ENCODE results near the gene PLK1.
"Not testable (repeated sequence)": the region's sequence is repeated elsewhere in the genome, so short reads cannot be mapped to it uniquely, and the experiment has no call there.

PLK1 gene

DNA sequence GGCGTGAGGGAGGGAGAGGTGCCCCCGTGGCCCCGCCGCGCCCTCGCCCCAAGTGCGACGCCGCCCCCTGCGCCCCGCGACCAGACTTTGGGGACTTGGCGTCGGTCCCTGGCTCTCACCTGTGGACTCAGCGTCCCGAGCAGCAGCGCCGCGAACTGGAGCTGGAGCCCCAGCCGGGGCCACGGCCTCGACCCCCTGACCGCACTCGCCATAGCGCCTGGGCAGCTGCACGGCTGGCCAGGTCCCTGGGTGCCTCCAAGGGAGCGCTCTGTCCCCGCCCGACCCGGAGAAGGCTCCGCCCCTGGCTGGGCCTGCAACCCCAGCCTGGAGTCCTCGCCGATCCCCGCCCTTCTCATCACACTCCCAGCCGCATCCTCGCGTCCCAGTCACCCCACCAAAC, 34.3 kb downstream of the PLK1 start, which contains the start of gene ERN2:
TSS of gene ERN2 (minus strand) at position 247 of the 400 bp plus-strand sequence. CDS start at position 212, 35 bp downstream.
- DNase-seq = no peak

- no peak for DNase-seq
Measured at GRCh38 chr16:23716484-23716883, 37.8 kb downstream of the PLK1 start.

DNA sequence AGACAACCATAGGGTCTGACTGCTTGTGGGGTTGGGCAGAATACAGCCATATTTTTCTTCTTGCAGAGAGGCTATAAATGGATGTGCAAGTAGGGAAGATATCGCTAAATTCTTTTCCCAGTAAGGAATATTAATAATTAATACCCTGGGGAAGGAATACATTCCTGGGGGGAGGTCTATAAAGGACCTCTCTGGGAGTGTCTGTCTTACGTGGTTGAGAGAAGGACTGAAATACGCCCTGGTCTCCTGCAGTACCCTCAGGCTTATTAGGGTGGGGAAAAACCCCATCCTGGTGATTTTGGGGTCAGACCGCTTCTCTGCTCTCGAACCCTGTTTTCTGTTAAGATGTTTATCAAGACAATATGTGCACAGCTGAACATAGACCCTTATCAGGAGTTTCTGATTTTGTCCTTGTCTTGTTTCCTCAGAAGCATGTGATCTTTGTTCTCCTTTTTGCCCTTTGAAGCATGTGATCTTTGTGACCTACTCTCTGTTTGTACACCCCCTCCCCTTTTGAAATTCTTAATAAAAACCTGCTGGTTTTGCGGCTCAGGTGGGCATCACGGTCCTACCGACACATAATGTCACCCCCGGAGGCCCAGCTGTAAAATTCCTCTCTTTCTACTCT, 44.0 kb downstream of the PLK1 start:
- not testable (repeated sequence) for DNase-seq

DNA sequence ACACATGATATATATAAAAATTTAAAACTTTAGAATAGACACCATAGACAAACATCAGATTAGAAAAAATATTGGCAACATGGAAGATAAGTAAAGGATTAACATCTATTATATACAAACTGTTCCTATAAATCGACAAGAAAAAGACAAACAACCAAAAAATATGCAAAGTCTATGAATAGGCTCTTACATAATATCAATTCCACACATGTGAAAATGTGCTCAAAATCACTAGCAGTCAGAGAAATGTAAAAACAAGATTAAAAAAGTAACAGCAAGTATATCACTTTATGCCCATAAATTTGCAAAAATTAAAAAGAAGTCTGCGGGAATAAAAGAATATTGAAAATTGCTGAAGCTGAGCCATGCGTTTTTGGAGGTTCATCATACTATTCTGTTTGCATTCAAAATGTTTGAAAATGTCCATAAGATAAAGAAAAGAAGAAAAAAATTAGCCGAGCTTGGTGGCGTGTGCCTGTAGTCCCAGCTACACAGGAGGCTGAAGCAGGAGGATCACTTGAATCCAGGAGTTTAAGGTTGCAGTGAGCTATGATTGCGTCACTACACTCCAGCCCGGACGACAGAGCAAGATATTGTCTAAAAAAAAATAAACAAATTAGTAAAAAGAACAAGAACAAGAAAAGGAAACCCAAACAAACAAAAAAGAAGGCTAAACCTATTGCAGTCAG, 45.6 kb downstream of the PLK1 start:
- no peak for DNase-seq

DNA sequence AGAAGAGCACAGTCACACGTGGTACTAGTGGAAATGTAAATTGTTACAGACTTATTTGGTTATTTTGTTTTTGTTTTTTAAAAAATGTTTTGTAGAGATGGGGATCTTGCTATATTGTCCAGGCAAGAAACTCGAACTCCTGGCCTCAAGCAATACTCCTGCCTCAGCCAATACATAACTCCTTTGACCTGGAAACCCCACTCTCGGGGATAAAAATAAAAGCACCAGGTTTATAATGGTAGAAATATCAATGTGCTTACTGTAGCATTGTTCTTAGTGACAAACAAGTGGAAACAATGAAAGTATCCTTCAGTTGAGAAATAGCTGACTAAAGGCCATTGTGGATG, 46.1 kb downstream of the PLK1 start:
- no peak for DNase-seq

DNA sequence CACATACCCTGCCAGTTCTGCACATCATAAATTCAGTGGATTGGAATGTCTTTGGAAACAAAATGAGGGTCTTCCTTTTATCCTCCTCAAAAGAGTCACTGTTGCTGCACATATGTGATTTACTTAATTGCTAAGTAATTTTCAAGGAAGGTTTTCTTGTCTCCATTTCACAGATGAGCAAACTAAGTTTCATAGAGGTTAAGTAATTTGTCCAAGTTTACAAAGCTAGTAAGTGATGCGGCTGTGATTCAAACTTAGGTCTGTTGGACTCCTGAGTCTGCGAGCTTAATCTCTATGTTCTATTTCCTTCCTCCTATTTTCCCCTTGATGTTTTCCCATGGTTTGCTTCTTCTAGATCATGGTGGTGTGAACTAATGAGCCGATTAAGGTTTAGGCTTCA, 48.0 kb downstream of the PLK1 start:
- DNase-seq = no peak

DNA sequence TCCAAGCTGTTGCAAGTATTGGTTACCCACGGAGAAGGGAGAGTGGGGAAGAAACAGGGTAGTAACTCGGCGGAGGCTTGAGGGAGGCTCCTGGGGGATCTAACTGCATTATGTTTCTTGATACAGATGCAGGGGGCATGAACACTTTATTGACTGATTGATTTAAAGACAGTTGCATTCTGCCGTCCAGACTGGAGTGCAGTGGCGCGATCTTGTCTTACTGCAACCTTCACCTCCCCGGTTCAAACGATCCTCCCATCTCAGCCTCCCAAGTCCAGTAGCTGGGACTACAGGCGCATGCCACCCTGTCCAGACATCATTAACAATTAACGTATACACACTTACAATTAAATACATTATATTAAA, 49.4 kb downstream of the PLK1 start:
- DNase-seq = no peak

DNA sequence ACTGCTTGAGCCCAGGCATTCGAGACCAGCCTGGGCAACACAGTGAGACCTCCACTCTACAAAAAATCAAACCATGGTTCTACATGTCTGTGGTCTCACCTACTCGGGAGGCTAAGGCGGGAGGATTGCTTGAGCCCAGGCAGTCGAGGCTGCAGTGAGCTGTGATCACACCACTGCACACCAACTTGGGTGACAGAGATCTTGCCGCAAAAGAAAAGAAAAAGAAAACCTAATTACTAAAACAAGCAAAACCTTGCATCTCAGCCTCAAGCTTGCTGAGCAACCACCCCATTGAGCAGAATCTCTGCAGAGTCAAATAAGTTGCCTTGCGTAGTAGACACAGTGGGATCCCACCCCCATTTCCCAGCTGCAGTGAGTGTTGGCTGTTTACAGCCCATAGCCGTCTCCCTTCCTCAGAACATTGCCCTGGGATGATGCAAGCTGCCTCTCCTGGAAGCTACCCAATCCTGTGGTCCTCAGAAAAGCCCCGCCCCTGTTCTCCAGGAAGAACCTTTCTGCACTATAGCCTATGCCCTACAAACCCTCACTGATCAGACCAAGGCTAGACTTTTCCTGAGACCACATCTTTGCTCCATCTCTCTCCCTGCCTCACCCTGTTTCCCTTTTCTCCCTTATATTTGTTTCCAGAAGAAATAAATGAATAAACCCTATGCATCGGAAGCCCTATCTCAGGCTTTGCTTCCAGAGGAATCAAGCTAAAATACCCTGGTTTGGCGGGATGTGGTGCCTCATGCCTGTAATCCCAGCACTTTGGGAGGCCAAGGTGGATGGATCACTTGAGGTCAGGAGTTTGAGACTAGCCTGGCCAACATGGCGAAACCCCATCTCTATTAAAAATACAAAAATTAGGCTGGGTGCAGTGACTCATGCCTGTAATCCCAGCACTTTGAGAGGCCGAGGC, 51.1 kb downstream of the PLK1 start:
- no peak for DNase-seq

DNA sequence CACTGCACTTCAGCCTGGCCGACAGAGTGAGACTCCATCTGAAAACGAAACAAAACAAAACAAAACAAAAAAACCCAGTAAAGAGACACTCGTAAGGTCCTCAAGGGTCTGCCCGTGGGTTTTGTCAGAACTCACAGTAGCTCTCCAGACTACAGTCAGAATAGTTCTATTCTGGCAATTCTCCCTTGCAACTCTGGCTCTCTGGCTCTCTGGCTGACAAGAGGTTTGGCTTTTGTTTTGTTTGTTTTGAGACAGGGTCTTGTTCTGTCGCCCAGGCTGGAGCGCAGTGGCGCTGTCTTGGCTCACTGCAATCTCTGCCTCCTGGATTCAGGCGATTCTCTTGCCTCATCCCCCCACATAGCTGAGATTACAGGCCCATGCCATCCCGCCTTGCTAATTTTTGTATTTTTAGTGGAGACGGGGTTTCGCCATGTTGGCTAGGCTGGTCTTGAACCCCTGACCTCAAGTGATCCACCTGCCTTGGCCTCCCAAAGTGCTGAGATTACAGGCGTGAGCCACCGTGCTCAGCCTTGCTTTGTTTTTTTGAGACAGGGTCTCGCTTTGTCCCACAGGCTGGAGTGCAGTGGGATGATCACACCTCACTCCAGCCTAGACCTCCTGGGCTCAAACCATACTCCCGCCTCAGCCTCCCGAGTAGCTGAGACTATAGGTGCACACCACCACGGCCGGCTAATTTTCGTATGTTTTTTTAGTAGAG, 55.6 kb downstream of the PLK1 start:
- DNase-seq = no peak

DNA sequence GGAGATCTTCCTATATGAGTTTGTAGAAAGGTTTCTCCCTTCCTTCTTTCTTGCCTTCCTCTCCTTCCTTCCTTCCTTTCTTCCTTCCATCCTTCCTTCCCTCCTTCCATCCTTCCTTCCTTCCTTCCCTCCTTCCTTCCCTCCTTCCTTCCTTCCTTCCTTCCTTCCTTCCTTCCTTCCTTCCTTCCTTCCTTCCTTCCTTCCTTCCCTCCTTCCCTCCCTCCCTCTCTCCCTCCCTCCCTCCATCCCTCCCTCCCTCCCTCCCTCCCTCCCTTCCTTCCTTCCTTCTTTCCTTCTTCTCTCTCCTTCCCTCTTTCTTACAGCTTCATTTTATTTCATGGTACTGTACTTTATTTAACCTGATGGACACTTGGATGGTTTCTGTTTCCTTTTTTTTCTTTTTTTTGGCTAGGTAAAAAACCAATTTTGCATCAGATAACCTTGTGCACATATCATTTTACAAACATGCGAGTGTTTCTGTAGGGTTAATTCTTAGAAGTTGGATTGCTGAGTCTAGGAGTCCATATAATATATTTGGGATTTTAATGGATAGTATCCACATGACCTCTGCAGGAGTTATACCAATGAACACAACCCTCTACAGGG, 58.8 kb downstream of the PLK1 start:
- not testable (repeated sequence) for DNase-seq

DNA sequence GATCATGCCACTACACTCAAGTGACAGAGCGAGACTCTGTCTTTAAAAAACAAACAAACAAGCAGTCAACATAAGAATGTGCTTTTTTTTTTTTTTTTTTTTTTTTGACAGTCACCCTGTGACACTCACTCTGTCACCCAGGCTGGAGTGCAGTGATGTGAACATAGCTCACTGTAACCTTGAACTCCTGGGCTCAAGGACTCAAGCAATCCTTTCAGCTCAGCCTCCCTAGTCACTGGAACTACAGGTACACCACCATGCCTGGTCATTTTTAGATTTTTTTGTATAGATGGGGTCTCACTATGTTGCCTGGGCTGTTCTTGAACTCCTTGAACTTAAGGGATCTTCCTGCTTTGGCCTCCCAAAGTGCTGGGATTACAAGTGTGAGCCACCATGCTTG, 60.8 kb downstream of the PLK1 start:
- DNase-seq = no peak

Data from NCI-H510A treated with DMSO at 0.1 percent for 48 hours (cell line).